GM12878 (cell line): ENCODE data around the gene IFNE. TPM values are rescaled to one million over a fixed set of nuclear protein-coding genes. Genes with fewer than 3 reads are reported as not detected.

Experiments used
- ATAC-seq: fragments of 200-7000 bp; cut with Tn5 transposase; 3 replicates; pipeline ENCODE4 v1.9.1; 2020; ENCODE audit warnings: mild to moderate bottlenecking, moderate library complexity
- BruUV-seq: library from RNA; stranded (reverse); fragments of 400-500 nt; replicated peaks from 2 replicates; lab custom pipeline; 2021; lab: Mats Ljungman, UMichigan
- CTCF ChIA-PET: fragments of 300-600 bp; sonication (Branson Sonifier 250); formaldehyde crosslinking; extraction: SDS; loops from one replicate; lab custom pipeline; 2021; ENCODE audit warnings: inconsistent platforms; lab: Yijun Ruan, JAX
- POLR2A ChIA-PET: fragments of 350-600 bp; formaldehyde crosslinking; extraction: SDS; loops from one replicate; lab custom pipeline; 2021; ENCODE audit warnings: inconsistent platforms; lab: Charles Lee
- RAD21 ChIA-PET: fragments of 300-600 bp; sonication (Branson Sonifier 250); formaldehyde crosslinking; loops from one replicate; lab custom pipeline; 2023; ENCODE audit warnings: antibody characterized with exemption; ENCODE audit not compliant: unreplicated experiment; lab: Charles Lee
- SMC1A ChIA-PET: fragments of 300-600 bp; sonication (Branson Sonifier 250); formaldehyde crosslinking; loops from one replicate; lab custom pipeline; 2023; ENCODE audit not compliant: unreplicated experiment, uncharacterized antibody; lab: Charles Lee
- DNase-seq: peaks from one replicate; pipeline ENCODE4 v3.0.0-alpha.2; 2011; ENCODE audit warnings: low read depth, low spot score
- FAIRE-seq: peaks from 3 replicates; lab custom pipeline; 2011; peaks lifted over from hg19 to GRCh38; lab: Jason Lieb, UNC
- H2AFZ ChIP-seq: 2 replicates; pipeline ENCODE4 v1.6.0; 2011; ENCODE audit warnings: low read depth, low read length, control low read depth; ENCODE audit not compliant: control insufficient read depth
- H3K27ac ChIP-seq: 2 replicates; pipeline ENCODE4 v1.5.1; 2011; ENCODE audit warnings: control low read depth; ENCODE audit not compliant: control insufficient read depth, insufficient read depth
- H3K27me3 ChIP-seq, 2 experiments: replicated peaks in 1 of 2; 2 replicates each; pipeline versions ENCODE4 v1.6.0 to v1.6.1; 2011; ENCODE audit warnings: low read length in 1 of 2; ENCODE audit not compliant: control insufficient read depth in 2 of 2, insufficient read depth in 2 of 2
- H3K36me3 ChIP-seq, 2 experiments: 2 replicates each; pipeline ENCODE4 v1.5.1; 2011; ENCODE audit warnings: low read length in 1 of 2; ENCODE audit not compliant: control insufficient read depth in 2 of 2, insufficient read depth in 2 of 2
- H3K4me1 ChIP-seq: 2 replicates; pipeline ENCODE4 v1.6.1; 2011; ENCODE audit warnings: mild to moderate bottlenecking, low read length, moderate library complexity, mixed read lengths; ENCODE audit not compliant: control insufficient read depth, insufficient read depth
- H3K4me2 ChIP-seq: 2 replicates; pipeline ENCODE4 v1.6.0; 2011; ENCODE audit warnings: control low read depth; ENCODE audit not compliant: control insufficient read depth, insufficient read depth
- H3K4me3 ChIP-seq: fragments of 200-600 bp; sonication (generic); 2 replicates; pipeline ENCODE4 v1.5.1; 2016
- H3K79me2 ChIP-seq: 2 replicates; pipeline ENCODE4 v1.6.0; 2011; ENCODE audit warnings: low read length; ENCODE audit not compliant: control insufficient read depth, insufficient read depth
- H3K9ac ChIP-seq: 2 replicates; pipeline ENCODE4 v1.8.0; 2011; ENCODE audit warnings: low read length, control low read depth, mixed read lengths; ENCODE audit not compliant: control insufficient read depth, insufficient read depth
- H3K9me3 ChIP-seq: replicated peaks from 3 replicates; pipeline ENCODE4 v1.5.1; 2011; ENCODE audit warnings: mild to moderate bottlenecking, low read length; ENCODE audit not compliant: control insufficient read depth, insufficient read depth
- H4K20me1 ChIP-seq: 2 replicates; pipeline ENCODE4 v1.6.0; 2011; ENCODE audit not compliant: control insufficient read depth, insufficient read depth
- CBFB ChIP-seq: IDR thresholded peaks from 2 replicates; pipeline ENCODE4 v1.6.1; 2016; ENCODE audit warnings: antibody characterized with exemption, low read depth
- E2F4 ChIP-seq: IDR thresholded peaks from 2 replicates; pipeline ENCODE4 v1.6.1; 2012; ENCODE audit warnings: low read depth, low read length, improper control_type of control experiment
- HDGF ChIP-seq: fragments of 450-650 bp; IDR thresholded peaks from 2 replicates; pipeline ENCODE4 v1.6.1; 2016; ENCODE audit warnings: antibody characterized with exemption
- HSF1 ChIP-seq: fragments of 150-350 bp; IDR thresholded peaks from 2 replicates; pipeline ENCODE4 v1.6.1; 2014; ENCODE audit warnings: mild to moderate bottlenecking, low read depth, low read length
- IRF5 ChIP-seq: fragments of 450-650 bp; IDR thresholded peaks from 2 replicates; pipeline ENCODE4 v1.6.1; 2017; ENCODE audit warnings: borderline replicate concordance
- SMAD1 ChIP-seq: fragments of 450-650 bp; IDR thresholded peaks from 2 replicates; pipeline ENCODE4 v1.6.1; 2018; ENCODE audit warnings: mild to moderate bottlenecking, low read depth; ENCODE audit not compliant: partially characterized antibody
- SUZ12 ChIP-seq: fragments of 200-600 bp; sonication (generic); IDR thresholded peaks from one replicate; pipeline ENCODE4 v1.6.1; 2018; ENCODE audit warnings: antibody characterized with exemption, mild to moderate bottlenecking; ENCODE audit not compliant: unreplicated experiment
- TCF12 ChIP-seq: IDR thresholded peaks from 2 replicates; pipeline ENCODE4 v1.6.1; 2011; ENCODE audit warnings: low read depth, mild to moderate bottlenecking, low read length
- ZBTB40 ChIP-seq: fragments of 450-650 bp; IDR thresholded peaks from 2 replicates; pipeline ENCODE4 v1.6.1; 2016; ENCODE audit warnings: mild to moderate bottlenecking, moderate library complexity, borderline replicate concordance
- WGBS: methylation state at CpG from one replicate; pipeline ENCODE4 v1.1.6; 2016; ENCODE audit warnings: low lambda C conversion rate; ENCODE audit not compliant: insufficient replicate concordance, insufficient coverage; ENCODE audit errors: missing lambda C conversion rate; 5-methylcytosine and 5-hydroxymethylcytosine counted together
- in situ Hi-C: fragments of 300-500 bp; cut with MboI; formaldehyde crosslinking; loops from 9 replicates; pipeline ENCODE4 v1.14.3; 2018; ENCODE audit warnings: mixed read lengths
- intact Hi-C: fragments of 100-400 bp; cut with micrococcal nuclease; formaldehyde crosslinking; loops from one replicate; pipeline ENCODE4 v1.14.2; 2022; ENCODE audit not compliant: unreplicated experiment
- polyA plus RNA-seq, 11 experiments: library from polyadenylated mRNA; depleted of rRNA in 4 of 11; unstranded in 6 of 11; stranded (reverse) in 5 of 11; fragments of >200 nt; fragmentation: Nextera tagmentation in 4 of 11; fragmentation: Illumina TruSeq in 1 of 11; extraction: Ambion mirVana in 4 of 11; extraction: Trizol in 1 of 11; gene quantifications; 1 replicate in 1 of 11; 2 replicates in 10 of 11; pipeline versions ENCODE4 v1.2.1 to v1.2.3, GENCODE V29; 2011 to 2016; ENCODE audit warnings: inconsistent platforms in 2 of 11, missing spikeins in 2 of 11, low read depth in 1 of 11
- total RNA-seq, 4 experiments: library from RNA; depleted of rRNA in 3 of 4; stranded (reverse); fragments of >200 nt in 3 of 4; fragmentation: Illumina TruSeq in 1 of 4; extraction: Trizol in 1 of 4; gene quantifications; 2 replicates each; pipeline versions ENCODE4 v1.2.1 to v1.2.3, GENCODE V29; 2013 to 2021

The IFNE gene
- total and polyA plus RNA-seq, 10 of the 15 experiments (the other 5 are each of a cell fraction or from before 2014, with no cell fraction given), result not detected

- TF ChIP-seq CBFB, result no peak
- TF ChIP-seq SUZ12, result no peak
- TF ChIP-seq HDGF, result no peak
- no peak for TF ChIP-seq ZBTB40
- no peak for TF ChIP-seq IRF5
- no peak for TF ChIP-seq HSF1
- TF ChIP-seq SMAD1, result no peak
- no peak for TF ChIP-seq TCF12
- no peak for TF ChIP-seq E2F4
- no peak for FAIRE-seq
- no peaks in the 10 kb centered on the region for H3K9me3 ChIP-seq
- H3K9ac ChIP-seq, result no peak overlapping the region
- ChIA-PET RAD21 (no interaction called here), SMC1A (no interaction called here), POLR2A (no interaction called here), CTCF (no interaction called here)
- no peaks in the 10 kb centered on the region for H3K4me1 ChIP-seq
- no TSS peak for BruUV-seq
- no peaks in the 10 kb centered on the region for H3K79me2 ChIP-seq
- intact Hi-C loops (no loop called here), in situ Hi-C loops (no loop called here)
- H3K27me3 ChIP-seq, result no peaks in the 10 kb centered on the region
- H4K20me1 ChIP-seq, result no peaks in the 10 kb centered on the region
- no peak for DNase-seq
- H3K4me3 ChIP-seq, result no peak overlapping the region
- H3K36me3 ChIP-seq, result no peaks in the 10 kb centered on the region
- no peak overlapping the region for H2AFZ ChIP-seq
- WGBS, result 16% methylated on average over 9 of the region's 9 CpGs
- no peak overlapping the region for H3K27ac ChIP-seq
- no peak overlapping the region for H3K4me2 ChIP-seq
- ATAC-seq, result no peak
Measured at GRCh38 chr9:21528123-21528808, 46.2 kb upstream of the IFNE start.
